Stimulated activated CD8-positive, alpha-beta memory T cell treated with anti-CD3 and anti-CD28 coated beads, Interleukin-7, amount 100 ng/mL, for 48 hours (primary cell): ENCODE data around the gene ADGRA1.
A peak's percentile ranks its signal among the peaks of the same experiment; 100 is the strongest.

Experiments
- DNase-seq, 2 donors: peaks; one replicate each; pipeline ENCODE4 v3.0.0-alpha.2; 2020; ENCODE audit warnings: low read depth in 1 of 2; ENCODE audit errors: extremely low read depth in 1 of 2

ADGRA1 gene

DNA sequence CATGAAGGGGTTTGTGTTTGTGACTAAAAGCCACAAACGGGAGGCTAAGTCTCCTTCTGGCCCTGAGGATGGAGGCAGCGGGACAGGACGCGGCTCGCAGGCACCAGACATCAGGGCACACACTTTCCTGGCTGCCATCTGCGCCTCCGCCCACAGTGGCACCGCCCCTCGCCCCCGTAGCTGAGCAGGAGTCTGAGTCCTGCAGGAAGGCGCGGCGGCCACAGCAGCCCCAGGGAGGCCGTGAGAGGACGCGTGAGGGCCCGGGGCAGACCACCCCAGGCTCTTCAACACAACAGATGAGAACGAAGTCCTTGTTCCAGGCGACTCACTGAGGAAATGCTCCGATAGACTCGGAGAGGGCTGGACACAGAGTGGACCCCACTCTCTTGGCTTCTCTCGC lies 6.6 kb downstream of the ADGRA1 start:
- DNase-seq: no peak

DNA sequence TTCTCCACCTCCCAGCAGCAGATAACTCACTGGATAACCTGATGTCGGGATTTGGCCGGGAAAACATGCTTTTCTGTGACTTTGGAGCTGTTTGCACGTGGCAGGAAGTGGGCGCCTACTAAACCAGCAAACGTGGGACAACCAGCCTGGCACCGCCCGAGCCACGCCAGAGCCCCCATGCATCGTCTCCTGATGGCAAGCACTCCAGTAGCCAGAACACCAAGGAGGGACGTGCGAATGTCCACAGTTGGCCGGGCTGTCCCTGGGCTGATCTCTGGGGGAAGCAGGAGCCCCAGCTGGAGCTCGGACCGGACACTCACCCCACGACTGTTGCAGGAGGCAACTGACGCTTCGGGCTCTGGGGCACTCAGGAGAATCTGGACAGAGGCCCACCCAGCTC lies 7.1 kb downstream of the ADGRA1 start:
- no peak for DNase-seq

DNA sequence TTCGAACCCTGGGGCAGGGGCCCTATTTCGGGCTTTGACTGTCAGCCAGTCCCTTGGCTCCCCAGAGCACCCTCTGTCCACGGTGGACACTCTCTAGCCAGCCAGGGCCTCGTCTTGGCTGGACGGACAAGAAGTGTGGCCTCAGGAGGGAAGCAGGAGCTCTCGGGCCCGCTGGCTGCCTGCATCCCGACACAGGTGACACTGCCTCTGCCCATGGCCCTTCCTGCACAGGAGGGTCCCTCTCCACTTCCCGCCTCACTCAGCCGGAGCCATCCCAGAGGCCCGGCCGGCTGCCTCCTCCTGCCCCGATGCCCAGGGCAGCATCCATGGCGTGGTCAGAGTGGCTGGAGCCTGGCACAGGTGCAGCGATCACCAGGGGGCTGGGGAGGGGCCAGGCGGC lies 7.9 kb downstream of the ADGRA1 start:
- DNase-seq: no peak

DNA sequence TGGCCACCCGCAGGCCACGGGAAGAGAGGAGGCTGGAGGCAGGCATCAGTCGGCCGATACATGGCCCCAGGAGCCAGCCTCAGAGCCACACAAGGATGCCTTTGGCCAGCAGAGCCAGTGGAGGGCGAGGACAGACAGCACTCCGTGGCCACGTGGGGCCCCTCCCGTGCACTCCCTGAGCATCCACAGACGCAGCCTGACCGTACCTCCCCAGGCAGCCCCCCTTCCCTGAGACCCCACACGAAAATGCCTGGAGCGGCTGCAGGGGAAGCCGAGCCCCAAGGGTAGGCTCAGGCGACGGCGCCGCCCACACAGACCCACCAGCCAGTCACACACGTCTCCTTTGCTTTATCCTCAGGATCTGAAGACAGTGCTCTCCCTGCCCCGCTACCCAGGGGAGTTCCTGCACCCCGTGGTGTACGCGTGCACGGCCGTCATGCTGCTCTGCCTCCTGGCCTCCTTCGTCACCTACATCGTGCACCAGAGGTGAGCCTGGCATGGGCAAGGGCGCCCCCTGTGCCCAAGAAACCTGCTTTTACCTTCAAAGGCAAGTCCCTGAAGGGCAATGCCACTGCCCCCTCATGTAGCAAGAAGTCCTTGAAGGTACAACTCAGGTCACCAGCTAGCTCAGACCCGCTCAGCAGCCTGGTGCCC lies 9.0 kb downstream of the ADGRA1 start:
- DNase-seq: no peak

DNA sequence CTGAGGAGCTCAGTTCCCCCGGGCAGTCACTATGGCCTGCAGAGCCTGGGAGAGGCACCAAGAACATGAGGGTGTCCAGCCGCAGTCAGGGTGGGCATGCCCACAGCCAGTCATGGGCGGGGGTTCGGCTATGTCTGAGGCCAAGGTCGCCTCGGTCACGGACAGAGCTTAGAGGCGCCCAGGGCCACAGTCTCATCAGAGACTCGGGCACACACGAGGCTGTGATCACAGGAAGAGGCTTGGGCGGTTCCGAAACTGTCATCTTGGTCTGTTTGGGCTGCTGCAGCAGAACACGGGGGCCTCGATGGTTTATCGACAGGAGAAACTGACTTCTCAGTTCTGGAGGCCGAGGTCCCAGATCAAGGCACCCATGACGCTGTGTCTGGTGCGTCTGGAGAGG lies 9.7 kb downstream of the ADGRA1 start:
- no peak for DNase-seq

DNA sequence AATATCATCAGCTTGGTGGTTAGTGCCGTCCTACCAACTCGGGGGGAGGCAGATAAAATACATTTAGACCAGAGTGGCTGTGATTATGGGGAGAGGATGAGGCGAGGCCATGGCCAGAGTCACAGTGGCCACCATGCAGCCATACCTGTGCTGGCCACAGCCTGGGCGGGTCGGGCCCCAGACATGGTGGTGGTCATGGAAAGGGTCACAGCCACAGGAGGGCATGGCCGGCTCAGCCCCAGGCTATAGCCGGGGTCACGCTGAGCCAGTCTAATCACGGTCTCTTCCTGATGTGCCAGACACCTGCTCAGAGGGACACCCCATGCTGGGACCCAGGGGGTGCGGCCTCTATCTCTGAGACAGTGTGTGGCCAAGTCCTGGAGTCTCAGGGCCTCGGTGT lies 10.2 kb downstream of the ADGRA1 start:
- no peak for DNase-seq

DNA sequence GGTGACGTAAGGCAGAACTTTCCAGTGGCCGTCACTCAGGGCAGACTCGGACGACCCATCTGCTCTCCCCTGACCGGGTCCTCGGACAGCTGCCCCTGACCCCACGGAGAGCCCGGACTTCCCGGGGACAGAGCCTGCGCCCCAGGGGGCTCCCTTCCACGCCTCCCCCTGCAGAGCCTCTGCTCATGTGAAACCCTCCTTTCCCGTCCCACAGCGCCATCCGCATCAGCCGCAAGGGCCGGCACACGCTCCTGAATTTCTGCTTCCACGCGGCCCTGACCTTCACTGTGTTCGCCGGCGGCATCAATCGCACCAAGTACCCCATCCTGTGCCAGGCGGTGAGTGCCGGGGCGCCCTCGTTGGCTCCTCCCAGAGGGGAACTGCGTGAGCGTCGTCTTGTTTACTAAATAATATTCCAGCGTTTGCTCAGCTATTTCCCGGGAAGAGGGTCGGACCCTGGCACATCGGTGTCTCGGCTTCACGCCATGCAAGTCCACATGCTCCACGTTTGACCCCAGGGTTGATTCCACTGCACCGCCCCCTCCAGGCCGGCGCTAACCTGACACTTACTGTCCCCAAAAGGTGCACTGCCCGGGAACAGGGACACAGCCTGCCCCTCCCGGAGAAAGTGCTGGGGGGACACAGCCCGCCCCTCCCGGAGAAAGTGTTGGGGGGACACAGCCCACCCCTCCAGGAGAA lies 10.9 kb downstream of the ADGRA1 start:
- no peak for DNase-seq

DNA sequence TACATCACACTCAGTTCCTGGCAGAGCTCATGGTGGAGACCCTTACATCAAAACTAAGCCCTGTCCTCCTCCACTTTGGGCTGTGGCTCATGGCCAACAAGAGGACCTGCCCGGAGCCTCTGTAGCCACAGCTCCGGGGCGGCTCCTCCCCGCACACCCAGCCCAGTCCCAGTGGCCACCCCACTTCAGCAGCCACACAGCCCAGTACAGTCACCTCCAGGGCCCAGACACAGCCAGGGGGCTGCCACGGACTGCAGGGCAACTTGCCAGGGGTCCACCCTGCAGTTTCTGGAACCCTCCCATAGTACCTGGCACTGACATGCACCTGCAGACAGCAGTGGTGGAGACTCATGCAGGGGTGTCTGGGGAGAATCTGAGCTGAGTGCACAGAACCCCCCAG lies 11.8 kb downstream of the ADGRA1 start:
- no peak for DNase-seq

DNA sequence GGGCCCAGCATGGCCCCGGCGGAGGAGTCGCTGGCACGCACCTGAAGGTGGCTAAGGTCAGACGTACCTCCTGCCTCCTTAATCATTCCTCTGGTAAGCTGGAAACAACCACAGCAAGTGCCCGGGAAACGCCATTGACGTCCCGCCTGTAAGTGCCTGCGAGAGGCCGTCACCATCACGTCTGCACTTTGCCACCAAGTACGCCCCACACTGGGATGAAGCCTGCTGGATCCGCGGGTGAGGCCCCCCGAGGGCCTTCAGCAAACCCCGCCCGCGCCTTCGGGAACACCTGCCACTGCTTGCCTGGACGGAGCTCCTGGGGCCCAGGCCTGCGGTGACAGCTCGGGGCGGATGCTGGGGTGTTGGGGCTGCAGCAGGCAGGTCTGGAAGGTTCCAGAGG lies 12.5 kb downstream of the ADGRA1 start:
- DNase-seq: no peak

DNA sequence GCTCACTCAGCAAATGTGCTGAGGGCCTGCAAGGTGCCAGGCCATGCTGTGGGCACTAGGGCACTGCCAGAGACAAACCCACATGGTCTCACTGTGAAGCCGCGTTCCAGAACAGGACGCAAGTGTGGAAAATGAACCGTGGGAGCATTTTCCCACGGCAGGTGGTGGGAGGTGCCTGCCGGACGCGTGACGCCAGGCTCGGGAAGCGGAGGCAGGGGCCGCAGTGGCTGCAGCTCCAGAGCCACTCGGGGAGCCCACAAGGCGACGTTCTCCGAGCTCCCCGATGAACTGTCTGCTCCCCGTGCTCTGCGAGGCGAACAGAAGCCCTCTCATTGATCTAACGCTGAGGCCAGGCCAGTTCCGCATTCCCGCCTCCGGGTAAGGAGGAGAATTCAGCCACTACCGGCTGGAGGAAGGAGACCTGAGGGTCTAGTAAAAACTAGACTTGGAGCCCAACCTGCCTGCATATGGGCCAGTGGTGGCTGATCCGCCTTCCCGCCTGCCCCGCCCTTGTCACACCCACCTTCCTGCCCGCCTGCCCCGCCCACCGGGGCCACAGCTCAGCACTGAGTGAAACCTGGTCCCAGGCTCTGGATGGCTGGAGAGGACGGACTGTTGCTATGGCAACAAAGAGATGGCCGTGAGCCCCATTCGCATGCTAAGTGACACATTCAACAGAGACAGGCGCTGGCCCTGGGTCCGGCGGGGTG lies 13.1 kb downstream of the ADGRA1 start:
- DNase-seq: peak in 1 of 2 donors; percentile 13

DNA sequence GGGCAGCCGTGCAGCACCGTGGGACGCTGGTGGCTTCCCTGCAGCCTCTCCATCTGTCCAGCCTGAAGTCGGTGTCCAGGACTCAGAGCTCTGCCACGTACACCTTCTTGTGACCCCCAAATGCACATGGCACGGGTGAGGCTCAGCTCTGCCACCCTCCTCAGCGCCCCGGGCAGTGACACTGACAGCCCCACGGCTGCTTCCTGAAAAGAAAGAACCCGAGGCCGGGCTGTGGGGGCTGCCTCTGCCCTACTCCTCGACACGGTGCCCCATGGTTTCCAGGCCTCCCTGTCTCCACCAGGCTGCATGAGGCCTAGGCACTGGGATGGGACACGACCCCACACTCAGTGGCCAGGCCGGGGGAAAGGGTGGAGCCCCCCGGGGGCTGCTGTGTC lies 13.7 kb downstream of the ADGRA1 start:
- DNase-seq: no peak

DNA sequence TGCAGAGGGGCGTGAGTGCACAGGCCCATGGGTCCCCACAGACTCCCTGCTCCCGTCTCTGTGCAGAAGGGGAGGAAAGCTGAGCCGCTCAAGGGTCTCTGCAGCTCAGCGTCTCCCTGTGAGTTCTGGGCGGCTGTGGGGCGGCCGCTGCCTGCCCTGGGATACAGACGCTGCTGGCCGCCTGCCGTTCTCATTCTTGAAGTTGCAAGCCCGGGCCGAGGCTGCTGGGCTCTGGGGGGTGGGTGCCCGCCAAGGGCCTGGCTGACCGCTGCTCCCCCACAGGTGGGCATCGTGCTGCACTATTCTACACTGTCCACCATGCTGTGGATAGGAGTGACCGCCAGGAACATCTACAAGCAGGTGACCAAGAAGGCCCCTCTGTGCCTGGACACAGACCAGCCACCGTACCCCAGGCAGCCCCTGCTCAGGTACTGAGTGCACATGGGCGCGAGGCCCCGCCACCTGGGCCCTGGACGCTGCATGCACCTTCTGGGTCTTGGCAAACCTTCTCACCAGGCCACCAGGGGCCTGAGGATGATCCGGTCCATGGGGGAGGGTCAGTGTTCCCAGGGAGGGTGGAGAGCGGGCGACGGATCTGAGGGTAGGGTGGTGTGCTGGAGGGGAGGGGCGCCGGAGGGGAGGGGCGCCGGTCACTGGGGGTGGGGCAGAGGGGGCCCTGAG lies 14.8 kb downstream of the ADGRA1 start:
- no peak for DNase-seq

DNA sequence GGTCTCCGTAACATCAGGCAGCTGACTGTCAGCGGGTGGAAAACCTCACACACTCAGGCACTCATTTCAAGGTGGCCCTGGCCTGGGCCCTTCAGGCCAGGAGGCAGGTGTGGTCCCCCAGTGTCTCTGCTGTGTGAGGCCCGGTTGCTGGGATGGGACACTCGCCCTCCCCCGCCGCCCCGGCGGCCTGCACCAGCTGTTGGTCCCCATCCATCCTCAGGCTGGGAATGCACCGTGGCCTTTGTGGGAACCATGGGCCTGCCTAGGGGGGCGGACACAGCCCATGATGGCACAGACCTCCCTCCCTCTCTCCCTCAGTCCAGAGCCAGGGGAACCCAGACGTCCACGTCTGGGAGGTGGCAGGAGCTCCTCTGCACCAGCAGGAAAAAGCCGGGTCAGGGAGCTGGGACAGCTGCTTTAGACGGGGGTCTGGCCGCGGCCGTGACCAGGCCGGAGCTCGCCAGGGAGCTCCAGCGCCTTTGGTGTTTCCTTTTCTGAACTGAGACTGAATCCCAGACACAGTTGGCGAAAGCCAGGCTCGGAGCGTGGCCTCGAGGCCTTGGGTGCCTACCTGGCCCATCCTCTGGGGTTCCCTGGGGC lies 15.7 kb downstream of the ADGRA1 start:
- no peak for DNase-seq

DNA sequence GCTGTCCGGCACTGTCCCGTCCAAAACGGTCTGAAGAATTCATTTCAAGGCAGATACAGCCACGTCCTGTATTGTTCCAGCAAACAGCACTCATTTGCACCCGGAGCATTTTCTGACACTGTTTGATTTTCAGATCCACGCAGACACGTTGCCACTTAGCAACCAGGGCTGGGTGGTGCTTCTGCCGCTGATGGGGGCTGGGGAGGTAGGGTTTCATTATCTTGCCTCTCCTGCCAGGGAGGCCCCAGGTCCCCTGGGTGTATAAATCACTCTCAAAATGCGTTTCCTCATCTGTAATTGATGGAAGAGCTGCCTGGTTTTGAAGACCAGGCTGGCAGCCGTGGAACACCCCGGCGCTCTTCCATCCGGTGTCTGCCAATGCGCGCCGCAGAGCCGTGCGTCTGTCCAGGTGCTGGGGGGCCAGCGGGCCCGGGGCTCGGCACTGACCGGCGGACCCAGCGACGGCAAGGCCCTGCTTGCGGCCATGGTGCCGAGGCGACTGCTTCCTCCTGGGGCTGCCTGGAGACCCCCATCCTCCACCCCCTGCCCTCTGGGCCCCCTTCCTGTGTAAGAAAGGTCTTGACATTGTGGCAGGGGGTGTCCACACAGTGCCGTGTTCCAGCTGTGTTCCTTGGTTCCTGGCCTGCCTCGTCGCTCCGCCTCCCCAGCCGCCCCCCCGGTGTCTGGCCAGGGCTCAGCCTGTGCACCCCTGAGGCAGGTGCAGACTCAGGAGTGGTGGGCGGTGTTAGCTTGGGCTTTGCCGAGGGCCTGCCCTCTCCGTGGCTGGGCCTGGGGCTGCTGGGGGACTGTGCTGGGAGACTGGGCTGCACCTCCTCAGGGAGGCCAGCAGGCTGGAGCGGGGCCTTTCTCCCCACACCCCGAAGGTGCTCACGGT lies 16.6 kb downstream of the ADGRA1 start:
- DNase-seq: no peak

DNA sequence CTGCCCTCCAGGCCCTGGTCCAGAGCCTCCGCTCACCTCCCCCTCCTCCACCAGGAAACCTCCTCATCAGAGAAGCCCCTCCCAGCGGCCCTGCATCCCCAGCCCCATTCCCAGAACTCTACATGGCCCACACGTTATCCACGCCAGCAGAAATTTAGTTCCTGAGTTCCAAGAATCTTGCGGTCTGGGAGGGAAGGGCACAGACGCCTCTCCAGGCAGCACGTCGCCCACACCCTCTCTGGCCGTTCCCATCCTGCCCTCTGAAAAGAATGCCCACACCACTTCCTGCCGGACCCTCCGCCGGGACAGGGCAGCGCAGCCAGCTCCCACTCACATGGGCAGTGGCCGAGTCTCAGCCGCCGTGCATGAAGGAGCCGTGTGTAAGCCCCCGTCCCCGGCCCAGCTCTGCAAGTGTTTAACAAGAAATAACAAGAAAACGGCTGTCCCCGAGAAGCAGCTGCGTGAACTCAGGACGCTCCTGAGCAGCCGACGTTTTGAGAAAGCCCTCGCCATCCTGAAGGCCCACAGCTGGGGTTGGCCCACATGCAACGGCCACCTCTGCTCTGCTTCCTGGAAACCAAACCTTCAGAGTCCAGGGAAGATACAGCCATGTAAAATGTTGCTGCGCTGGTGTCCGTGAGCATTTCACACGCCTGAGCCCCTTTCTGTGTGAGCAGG lies 17.4 kb downstream of the ADGRA1 start:
- DNase-seq: no peak

DNA sequence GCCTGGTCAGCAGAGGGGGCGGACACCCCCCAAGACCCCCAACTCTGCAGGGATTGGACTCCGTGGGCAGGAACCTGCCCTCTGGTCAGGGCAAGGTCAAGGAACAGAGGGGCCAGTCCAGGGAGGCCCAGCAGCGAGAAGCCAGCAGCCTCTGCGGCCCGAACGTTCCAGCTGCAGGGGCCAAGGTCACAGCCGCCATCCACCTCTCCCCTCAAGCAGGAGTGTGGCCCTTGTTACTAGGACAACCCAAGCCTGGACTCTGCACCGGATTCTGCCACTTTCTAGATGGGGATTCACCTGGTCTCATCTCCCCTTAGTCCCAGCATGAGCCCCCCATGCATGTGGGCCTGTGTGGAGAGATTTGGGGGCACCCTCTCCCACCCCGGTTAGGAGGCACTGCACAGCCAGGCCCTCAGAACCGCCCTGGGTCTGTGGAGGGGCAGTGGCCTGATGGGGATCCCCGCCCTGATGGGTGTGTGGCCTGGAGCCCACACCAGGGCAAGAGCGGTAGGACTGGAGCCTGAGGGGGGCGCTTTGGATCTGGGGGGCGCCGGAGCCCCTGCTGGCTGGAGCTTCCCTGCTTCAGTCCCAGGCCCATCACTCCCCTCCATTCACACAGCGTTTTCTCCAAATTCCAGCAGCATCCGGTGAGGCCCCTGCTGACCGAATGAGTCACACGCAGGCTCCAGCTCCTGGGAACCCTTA lies 18.1 kb downstream of the ADGRA1 start:
- DNase-seq: no peak

DNA sequence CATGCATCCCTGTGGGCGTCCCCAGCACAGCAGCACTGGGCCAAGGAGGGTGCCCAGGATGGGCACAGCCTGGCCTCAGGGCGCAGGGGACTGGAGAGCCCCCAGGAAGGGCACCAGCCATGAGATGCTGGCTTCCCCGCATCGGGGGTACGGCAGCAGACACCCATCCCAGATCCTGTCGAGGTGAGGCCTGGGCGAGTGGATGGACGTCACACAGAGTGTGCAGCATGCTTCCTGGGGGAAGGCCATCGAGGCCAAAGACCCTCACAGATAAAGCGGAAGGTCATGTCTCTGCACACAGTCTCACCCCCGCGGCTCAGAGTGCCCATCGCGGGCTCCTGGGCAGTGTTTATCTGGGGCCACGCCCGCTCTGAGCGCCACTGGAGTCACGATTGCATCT lies 18.8 kb downstream of the ADGRA1 start:
- no peak for DNase-seq

DNA sequence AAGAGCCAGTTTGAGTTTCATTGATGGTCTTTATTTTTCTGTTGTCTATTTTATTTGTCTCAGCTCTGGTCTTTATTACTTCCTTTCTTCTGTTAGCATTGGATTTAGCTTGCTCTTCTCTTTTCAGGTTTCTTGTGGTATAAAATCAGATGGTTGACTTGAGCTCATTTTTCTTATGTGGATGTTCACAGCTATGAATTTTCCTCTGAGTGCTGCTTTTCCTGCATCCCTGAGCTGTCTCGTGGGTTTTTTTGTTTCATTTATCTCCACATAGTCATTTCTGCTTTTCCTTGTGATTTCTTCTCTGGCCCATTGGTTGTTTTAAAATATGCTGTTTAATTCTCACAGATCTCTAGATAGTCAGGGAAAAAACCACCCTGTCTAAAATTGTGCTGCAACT lies 19.7 kb downstream of the ADGRA1 start:
- DNase-seq: no peak

DNA sequence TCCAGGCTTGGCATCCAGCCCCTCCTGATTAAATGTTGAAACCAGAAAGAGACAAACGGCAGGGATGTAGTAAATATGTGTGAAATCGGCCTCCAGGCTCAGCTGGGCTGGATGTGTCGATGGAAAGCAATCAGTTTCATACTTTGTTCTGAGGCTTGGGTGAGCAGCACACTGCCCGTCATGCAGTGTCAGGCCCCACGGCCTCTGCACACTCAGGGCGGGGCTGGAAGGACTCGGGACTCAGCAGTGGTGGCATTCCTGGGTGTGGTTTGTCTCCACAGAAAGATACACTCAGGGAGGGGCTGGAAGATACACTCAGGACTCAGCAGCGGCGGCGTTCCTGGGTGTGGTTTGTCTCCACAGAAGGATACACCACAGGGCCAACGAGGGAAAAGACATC lies 22.0 kb downstream of the ADGRA1 start:
- DNase-seq: no peak
